Activated naive CD4-positive, alpha-beta T cell treated with anti-CD3 and anti-CD28 coated beads, Interleukin-2, amount 50 U/mL, for 24 hours (primary cell): Measurements from ENCODE around the gene SPATA31E1.
"Not testable (repeated sequence)": the region's sequence is repeated elsewhere in the genome, so short reads cannot be mapped to it uniquely, and the experiment has no call there.

Experiments used
- H3K27ac Mint-ChIP-seq: one replicate; pipeline ENCODE4 v1.8.0; 2021; ENCODE audit warnings: mild to moderate bottlenecking, mixed read lengths
- H3K27me3 Mint-ChIP-seq: one replicate; pipeline ENCODE4 v1.8.0; 2021; ENCODE audit warnings: mixed read lengths
- H3K36me3 Mint-ChIP-seq: one replicate; pipeline ENCODE4 v1.8.0; 2021; ENCODE audit warnings: mixed read lengths
- H3K4me1 Mint-ChIP-seq: one replicate; pipeline ENCODE4 v1.8.0; 2021; ENCODE audit warnings: mixed read lengths
- H3K4me3 Mint-ChIP-seq: one replicate; pipeline ENCODE4 v1.8.0; 2021; ENCODE audit warnings: mild to moderate bottlenecking, mixed read lengths
- H3K9me3 Mint-ChIP-seq: one replicate; pipeline ENCODE4 v1.8.0; 2021; ENCODE audit warnings: mixed read lengths

Gene SPATA31E1

GRCh38 chr9:87882627-87883026 is at the start of gene SPATA31E1:
Gene SPATA31E1 (plus strand): TSS chr9:87882877. CDS start chr9:87882892, 15 bp downstream.
- Mint-ChIP-seq H3K4me1 (no peaks in the 10 kb centered on the region), H3K27me3 (no peaks in the 10 kb centered on the region), H3K4me3 (no peak within 1 kb of the TSS), H3K36me3 (no peaks in the 10 kb centered on the region), H3K9me3 (no peaks in the 10 kb centered on the region), H3K27ac (no peak within 1 kb of the TSS)

- peak overlapping the region; percentile 63 for H3K27ac Mint-ChIP-seq
- H3K4me3 Mint-ChIP-seq = no peak overlapping the region
- H3K4me1 Mint-ChIP-seq = peaks cover under 1% of the 10 kb centered on the region
- H3K27me3 Mint-ChIP-seq = no peaks in the 10 kb centered on the region
- H3K9me3 Mint-ChIP-seq = no peaks in the 10 kb centered on the region
- H3K36me3 Mint-ChIP-seq = no peaks in the 10 kb centered on the region
Observed at GRCh38 chr9:87834357-87834756, 48.3 kb upstream of the SPATA31E1 start.

- Mint-ChIP-seq H3K4me3 (no peak overlapping the region), H3K27ac (no peak overlapping the region), H3K9me3 (no peaks in the 10 kb centered on the region), H3K27me3 (no peaks in the 10 kb centered on the region), H3K4me1 (no peaks in the 10 kb centered on the region), H3K36me3 (no peaks in the 10 kb centered on the region)
Observed at GRCh38 chr9:87836536-87836935, 46.1 kb upstream of the SPATA31E1 start.

- no peaks in the 10 kb centered on the region for H3K27me3 Mint-ChIP-seq
- no peak overlapping the region for H3K4me3 Mint-ChIP-seq
- no peak overlapping the region for H3K27ac Mint-ChIP-seq
- no peaks in the 10 kb centered on the region for H3K36me3 Mint-ChIP-seq
- H3K9me3 Mint-ChIP-seq = no peaks in the 10 kb centered on the region
- no peaks in the 10 kb centered on the region for H3K4me1 Mint-ChIP-seq
Observed at GRCh38 chr9:87836951-87837705, 45.5 kb upstream of the SPATA31E1 start.

- H3K36me3 Mint-ChIP-seq = no peaks in the 10 kb centered on the region
- H3K27ac Mint-ChIP-seq = no peak overlapping the region
Observed at GRCh38 chr9:87840134-87840533, 42.5 kb upstream of the SPATA31E1 start.

GRCh38 chr9:87842878-87843585 is 39.6 kb upstream of the SPATA31E1 start:
- H3K9me3 Mint-ChIP-seq = no peaks in the 10 kb centered on the region
- no peaks in the 10 kb centered on the region for H3K36me3 Mint-ChIP-seq
- H3K4me3 Mint-ChIP-seq = no peak overlapping the region
- no peaks in the 10 kb centered on the region for H3K4me1 Mint-ChIP-seq
- H3K27me3 Mint-ChIP-seq = no peaks in the 10 kb centered on the region
- no peak overlapping the region for H3K27ac Mint-ChIP-seq

More at GRCh38 chr9:87840134-87840533, 42.5 kb upstream of the SPATA31E1 start:
- no peak overlapping the region for H3K4me3 Mint-ChIP-seq
- H3K27me3 Mint-ChIP-seq = no peaks in the 10 kb centered on the region
- no peaks in the 10 kb centered on the region for H3K4me1 Mint-ChIP-seq
- H3K9me3 Mint-ChIP-seq = no peaks in the 10 kb centered on the region

GRCh38 chr9:87844506-87844905 is 38.2 kb upstream of the SPATA31E1 start:
- Mint-ChIP-seq H3K4me3 (no peak overlapping the region), H3K4me1 (no peaks in the 10 kb centered on the region), H3K27me3 (no peaks in the 10 kb centered on the region), H3K9me3 (no peaks in the 10 kb centered on the region), H3K36me3 (no peaks in the 10 kb centered on the region), H3K27ac (no peak overlapping the region)

GRCh38 chr9:87847817-87848216 is 34.9 kb upstream of the SPATA31E1 start:
- not testable (repeated sequence) for H3K27ac Mint-ChIP-seq, H3K4me1 Mint-ChIP-seq, H3K4me3 Mint-ChIP-seq, H3K27me3 Mint-ChIP-seq, H3K36me3 Mint-ChIP-seq, H3K9me3 Mint-ChIP-seq

- no peaks in the 10 kb centered on the region for H3K36me3 Mint-ChIP-seq
- H3K27me3 Mint-ChIP-seq = no peaks in the 10 kb centered on the region
- H3K4me3 Mint-ChIP-seq = no peak overlapping the region
- H3K27ac Mint-ChIP-seq = no peak overlapping the region
- no peaks in the 10 kb centered on the region for H3K4me1 Mint-ChIP-seq
- H3K9me3 Mint-ChIP-seq = no peaks in the 10 kb centered on the region
Observed at GRCh38 chr9:87849144-87849758, 33.4 kb upstream of the SPATA31E1 start.

GRCh38 chr9:87850391-87850790 is 32.3 kb upstream of the SPATA31E1 start:
- no peaks in the 10 kb centered on the region for H3K27me3 Mint-ChIP-seq
- H3K27ac Mint-ChIP-seq = no peak overlapping the region
- no peak overlapping the region for H3K4me3 Mint-ChIP-seq
- H3K9me3 Mint-ChIP-seq = no peaks in the 10 kb centered on the region
- H3K4me1 Mint-ChIP-seq = no peaks in the 10 kb centered on the region
- H3K36me3 Mint-ChIP-seq = no peaks in the 10 kb centered on the region

GRCh38 chr9:87851186-87851585 is 31.5 kb upstream of the SPATA31E1 start:
- H3K27ac Mint-ChIP-seq, H3K4me1 Mint-ChIP-seq, H3K4me3 Mint-ChIP-seq, H3K27me3 Mint-ChIP-seq, H3K9me3 Mint-ChIP-seq, H3K36me3 Mint-ChIP-seq: not testable (repeated sequence)

GRCh38 chr9:87853302-87853701 is 29.4 kb upstream of the SPATA31E1 start:
- no peaks in the 10 kb centered on the region for H3K9me3 Mint-ChIP-seq
- no peaks in the 10 kb centered on the region for H3K36me3 Mint-ChIP-seq
- no peak overlapping the region for H3K27ac Mint-ChIP-seq
- no peaks in the 10 kb centered on the region for H3K4me1 Mint-ChIP-seq
- no peaks in the 10 kb centered on the region for H3K27me3 Mint-ChIP-seq
- H3K4me3 Mint-ChIP-seq = no peak overlapping the region

GRCh38 chr9:87853876-87854579 is 28.6 kb upstream of the SPATA31E1 start:
- Mint-ChIP-seq H3K27ac (no peak overlapping the region), H3K27me3 (no peaks in the 10 kb centered on the region), H3K9me3 (no peaks in the 10 kb centered on the region), H3K4me1 (no peaks in the 10 kb centered on the region), H3K4me3 (no peak overlapping the region), H3K36me3 (no peaks in the 10 kb centered on the region)

GRCh38 chr9:87854580-87854955 is 28.1 kb upstream of the SPATA31E1 start:
- no peaks in the 10 kb centered on the region for H3K4me1 Mint-ChIP-seq
- H3K9me3 Mint-ChIP-seq = no peaks in the 10 kb centered on the region
- no peak overlapping the region for H3K27ac Mint-ChIP-seq
- no peak overlapping the region for H3K4me3 Mint-ChIP-seq
- no peaks in the 10 kb centered on the region for H3K36me3 Mint-ChIP-seq
- H3K27me3 Mint-ChIP-seq = no peaks in the 10 kb centered on the region

GRCh38 chr9:87855061-87855460 is 27.6 kb upstream of the SPATA31E1 start:
- no peaks in the 10 kb centered on the region for H3K4me1 Mint-ChIP-seq
- H3K27me3 Mint-ChIP-seq = no peaks in the 10 kb centered on the region
- no peak overlapping the region for H3K4me3 Mint-ChIP-seq
- no peak overlapping the region for H3K27ac Mint-ChIP-seq
- H3K36me3 Mint-ChIP-seq = no peaks in the 10 kb centered on the region
- no peaks in the 10 kb centered on the region for H3K9me3 Mint-ChIP-seq
